Epithelial cell of prostate (primary cell): ENCODE measurements around the gene STAT3.
"Not testable (repeated sequence)": the region's sequence is repeated elsewhere in the genome, so short reads cannot be mapped to it uniquely, and the experiment has no call there.

Experiments used
- DNase-seq: peaks from one replicate; pipeline ENCODE4 v3.0.0-alpha.2; 2011; ENCODE audit warnings: low read depth, low spot score
- H3K27ac ChIP-seq: fragments of 450-650 bp; 2 replicates; pipeline ENCODE4 v1.5.1; 2017; ENCODE audit warnings: mild to moderate bottlenecking

The STAT3 gene

GRCh38 chr17:42409523-42410318, 21.5 kb upstream of the STAT3 start:
- DNase-seq = peak; percentile 44
- peak overlapping the region; percentile 94 for H3K27ac ChIP-seq

DNA sequence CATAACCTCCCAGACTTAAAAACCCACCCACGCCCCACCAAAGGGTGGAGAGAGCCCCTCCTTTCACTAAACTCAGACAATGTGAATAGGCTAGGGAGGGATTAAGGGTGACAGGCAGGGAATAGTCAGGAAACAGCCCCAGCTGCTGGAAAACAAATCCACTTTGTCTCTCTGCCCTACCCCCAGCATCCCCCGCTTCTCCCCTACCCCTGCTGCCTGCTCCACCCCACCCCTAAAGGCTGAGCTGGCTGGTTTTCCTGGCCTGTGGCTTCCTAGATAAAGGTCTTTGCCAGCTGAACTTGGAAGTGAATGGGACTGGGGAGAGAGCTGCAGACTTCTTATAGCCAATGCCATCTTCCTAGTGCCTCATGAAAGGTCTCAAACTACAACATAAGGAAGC, 19.8 kb upstream of the STAT3 start:
- H3K27ac ChIP-seq = peak overlapping the region; percentile 94
- no peak for DNase-seq

GRCh38 chr17:42407289-42407836, 19.1 kb upstream of the STAT3 start:
- peak overlapping the region; percentile 94 for H3K27ac ChIP-seq
- DNase-seq = peak; percentile 65

DNA sequence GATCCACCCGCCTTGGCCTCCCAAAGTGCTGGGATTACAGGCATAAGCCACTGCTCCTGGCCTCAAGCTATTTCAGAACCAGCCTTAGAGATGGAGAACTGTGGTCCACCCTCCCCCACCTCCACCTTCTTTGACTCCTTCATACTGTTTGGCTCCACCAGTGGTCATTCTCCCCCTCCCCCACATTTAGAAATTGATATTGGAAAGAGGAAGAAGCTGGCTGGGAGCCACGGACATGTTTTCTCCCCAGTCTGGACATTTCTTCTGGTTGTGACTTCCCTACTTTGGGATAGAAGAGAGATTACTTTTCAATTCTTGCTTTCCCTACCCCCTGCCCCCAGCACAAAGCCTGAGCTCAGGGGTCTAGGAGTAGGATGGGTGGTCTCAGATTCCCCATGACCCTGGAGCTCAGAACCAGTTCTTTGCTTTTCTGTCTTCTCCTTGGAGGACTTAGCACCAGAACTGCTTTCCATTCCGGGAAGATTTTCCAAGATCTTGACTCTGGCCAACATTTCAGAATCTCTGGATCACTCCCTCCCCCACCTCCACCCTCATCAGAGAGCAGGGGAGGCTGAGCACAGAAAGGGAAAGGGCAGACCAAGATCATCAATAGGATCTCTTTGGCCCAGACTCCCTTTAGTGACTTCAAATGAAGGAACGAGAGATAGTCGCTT, 18.5 kb upstream of the STAT3 start:
- DNase-seq = no peak
- peak overlapping the region; percentile 94 for H3K27ac ChIP-seq

DNA sequence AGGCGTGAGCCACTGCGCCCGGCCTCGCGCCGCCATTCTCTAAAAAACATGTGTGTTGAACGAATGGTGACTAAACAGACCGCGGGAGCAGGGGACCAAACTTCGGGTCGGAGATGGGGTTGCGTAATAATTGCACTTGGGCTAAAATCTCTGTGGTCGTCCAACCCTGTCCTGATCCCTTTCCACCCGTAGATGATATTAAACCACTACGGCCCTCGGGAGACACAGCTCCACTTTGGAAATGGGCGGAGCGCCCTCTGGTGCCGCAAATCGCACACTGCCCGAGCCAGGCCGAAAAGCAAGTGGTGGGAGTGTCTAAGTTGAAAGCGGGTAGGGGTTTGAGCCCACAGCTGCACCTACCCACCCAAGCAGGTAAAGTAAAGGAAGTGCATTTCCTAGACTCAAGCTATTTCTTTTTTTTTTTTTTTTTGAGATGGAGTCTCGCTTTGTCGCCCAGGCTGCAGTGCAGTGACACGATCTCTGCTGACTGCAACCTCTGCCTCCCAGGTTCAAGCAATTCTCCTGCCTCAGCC, 17.8 kb upstream of the STAT3 start:
- H3K27ac ChIP-seq = no peak overlapping the region
- DNase-seq = no peak

DNA sequence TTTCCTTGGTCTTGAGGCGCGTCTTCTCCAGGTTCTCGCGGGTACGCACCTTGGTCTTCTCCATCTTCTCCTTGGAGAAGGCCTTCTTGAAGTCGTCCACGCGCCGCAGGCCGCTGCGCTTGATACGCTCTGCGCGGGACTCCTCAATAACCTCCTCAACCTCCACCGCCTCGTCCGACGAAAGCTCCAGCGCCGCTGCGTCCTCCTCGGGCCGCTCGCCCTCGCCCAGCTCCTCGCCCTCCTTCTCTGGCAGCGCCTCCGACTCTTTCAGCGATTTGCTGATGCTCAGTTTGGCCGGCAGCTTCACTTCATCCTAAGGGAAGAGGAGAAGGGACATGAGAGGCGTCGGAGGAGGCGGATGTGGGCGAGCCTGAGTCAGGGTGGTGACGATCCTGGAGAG, 16.8 kb upstream of the STAT3 start:
- no peak overlapping the region for H3K27ac ChIP-seq
- DNase-seq = no peak

DNA sequence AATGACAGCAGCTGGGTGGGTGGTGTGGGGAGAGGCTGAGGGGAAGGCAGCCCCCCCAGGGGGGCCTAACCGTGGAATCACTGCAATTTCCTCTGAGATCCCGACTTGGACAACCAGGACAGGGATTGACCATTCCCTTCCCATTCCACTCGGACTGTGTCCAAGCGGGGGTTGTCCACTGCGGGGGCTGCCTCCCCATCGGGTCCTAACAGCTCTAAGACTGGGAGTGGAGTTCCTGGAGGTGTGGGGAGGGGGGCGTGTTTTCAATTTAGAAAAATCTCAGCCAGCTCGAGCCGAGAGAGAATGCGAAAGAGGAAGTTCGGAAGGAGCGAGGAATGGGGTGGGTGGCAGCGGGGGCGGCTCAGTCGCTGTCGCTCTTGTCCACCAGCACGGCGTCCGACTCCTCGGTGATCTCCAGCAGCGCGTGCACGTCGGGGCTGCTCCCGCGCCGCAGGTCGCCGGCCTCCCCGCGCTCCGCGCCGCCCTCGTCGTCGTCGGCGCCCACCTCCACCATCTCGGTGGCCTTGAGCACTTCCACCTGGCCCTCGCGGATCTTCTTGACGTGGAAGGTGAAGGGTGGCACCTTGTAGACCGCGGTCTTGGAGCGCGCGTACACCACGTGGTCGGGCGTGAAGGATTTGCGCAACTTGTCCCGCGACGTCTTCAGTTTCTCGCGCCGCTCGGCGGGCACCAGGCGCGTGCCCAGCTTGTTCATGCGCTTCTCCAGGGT, 16.2 kb upstream of the STAT3 start:
- no peak for DNase-seq
- no peak overlapping the region for H3K27ac ChIP-seq

DNA sequence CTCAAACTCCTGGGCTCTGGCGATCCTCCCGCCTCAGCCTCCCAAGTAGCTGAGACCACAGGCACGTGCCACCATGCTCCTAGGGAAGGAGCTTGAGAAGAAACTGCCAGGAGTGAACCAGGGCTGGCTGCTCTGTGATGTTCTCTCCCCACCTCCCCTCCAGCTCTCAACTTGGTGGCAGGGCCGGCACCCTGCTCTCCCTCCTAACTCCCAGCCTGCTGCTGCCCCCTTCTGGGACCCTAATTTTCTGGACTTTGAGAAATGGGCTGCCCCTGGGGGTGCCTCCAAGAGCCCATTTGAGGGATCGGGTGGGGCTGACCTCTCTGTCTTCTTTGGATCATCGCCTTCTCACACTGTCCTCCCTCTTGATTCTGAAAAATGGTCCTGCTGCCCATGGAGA, 14.9 kb upstream of the STAT3 start:
- no peak for DNase-seq
- no peak overlapping the region for H3K27ac ChIP-seq

DNA sequence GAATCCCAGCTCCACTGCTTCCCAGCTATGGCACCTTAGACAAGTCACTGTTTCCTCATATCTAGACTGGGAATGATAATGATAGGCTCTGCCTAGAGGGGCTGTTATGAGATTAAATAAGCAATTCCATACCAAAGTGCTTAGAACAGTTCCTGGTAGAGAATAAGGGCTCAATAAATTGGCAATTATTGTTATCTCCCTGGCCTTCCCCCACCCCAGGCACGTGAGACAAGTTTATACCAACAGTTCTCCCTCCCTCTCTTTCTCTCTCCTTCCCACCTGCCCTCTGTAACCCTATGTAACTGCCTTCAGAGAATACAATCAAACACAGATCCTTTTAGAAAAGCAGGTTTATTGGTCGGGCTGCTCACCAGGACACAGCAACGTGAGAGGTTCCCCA, 13.9 kb upstream of the STAT3 start:
- no peak overlapping the region for H3K27ac ChIP-seq

DNA sequence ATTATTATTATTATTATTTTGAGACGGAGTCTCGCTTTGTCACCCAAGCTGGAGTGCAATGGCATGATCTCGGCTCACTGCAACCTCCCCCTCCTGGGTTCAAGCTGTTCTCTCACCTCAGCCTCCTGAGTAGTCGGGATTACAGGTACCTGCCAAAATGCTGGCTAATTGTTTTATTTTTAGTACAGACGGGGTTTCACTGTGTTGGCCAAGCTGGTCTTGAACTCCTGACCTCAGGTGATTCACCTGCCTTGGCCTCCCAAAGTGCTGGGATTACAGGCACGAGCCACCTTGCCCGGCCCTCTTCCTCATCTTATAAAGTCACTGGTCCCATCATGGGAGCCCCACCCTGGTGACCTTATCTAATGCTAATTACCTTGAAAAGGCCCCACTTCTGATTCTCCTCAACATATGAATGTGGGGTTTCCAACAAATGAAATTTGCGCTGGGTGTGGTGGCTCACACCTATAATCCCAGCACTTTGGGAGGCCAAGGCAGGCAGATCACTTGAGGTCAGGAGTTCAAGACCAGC, 12.7 kb upstream of the STAT3 start:
- not testable (repeated sequence) for H3K27ac ChIP-seq, DNase-seq

More for the DNA sequence above, 13.9 kb upstream of the STAT3 start:
- DNase-seq = no peak

DNA sequence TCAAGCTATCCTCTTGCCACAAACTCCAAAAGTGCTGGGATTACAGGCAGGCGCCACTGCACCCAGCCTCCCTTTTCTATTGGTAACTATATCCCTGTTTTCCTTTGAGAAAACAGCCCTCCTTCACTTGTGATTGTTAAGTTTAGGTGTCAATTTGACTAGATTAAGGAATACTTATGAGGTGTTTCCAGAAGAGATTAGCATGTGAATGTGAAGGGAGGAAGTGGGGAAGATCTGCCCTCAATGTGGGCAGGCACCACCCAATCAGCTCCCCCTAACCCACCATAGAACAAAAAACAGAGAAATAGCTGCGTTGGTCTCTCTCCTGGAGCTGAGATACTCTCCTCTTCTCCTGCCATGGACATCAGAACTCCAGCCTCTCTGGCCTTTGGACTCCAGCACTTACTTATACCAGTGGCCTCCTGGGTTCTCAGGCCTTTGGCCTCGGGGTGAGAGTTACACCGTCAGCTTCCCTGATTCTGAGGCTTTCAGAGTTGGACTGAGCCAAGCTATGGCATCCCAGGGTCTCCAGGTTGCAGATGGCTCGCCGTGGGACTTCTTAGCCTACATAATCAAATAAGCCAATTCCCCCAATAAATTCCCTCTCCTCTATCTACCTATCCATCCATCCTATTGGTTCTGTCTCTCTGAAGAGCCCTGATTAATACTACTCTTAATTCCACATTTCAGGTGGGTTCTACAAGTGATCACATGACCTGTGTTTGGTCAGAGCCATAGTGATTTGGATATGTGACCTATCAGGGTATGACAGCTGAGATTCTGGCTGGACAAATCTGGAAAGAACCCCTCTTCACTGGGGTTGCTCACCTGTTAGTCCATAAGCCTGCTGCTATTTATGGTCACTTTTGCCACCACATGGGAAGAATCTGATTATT, 12.0 kb upstream of the STAT3 start:
- no peak overlapping the region for H3K27ac ChIP-seq

GRCh38 chr17:42399121-42399520, 10.9 kb upstream of the STAT3 start:
- no peak for DNase-seq
- no peak overlapping the region for H3K27ac ChIP-seq

More for the DNA sequence above, 12.0 kb upstream of the STAT3 start:
- DNase-seq = no peak

GRCh38 chr17:42395601-42396000, 7.4 kb upstream of the STAT3 start:
- not testable (repeated sequence) for DNase-seq, H3K27ac ChIP-seq

GRCh38 chr17:42394838-42395237, 6.6 kb upstream of the STAT3 start:
- DNase-seq = no peak
- no peak overlapping the region for H3K27ac ChIP-seq

- DNase-seq = no peak
- H3K27ac ChIP-seq = peak overlapping the region; percentile 11
These were observed 4.6 kb upstream of the STAT3 start for GRCh38 chr17:42392692-42393415.

GRCh38 chr17:42391439-42391838, 3.2 kb upstream of the STAT3 start:
- DNase-seq, H3K27ac ChIP-seq: not testable (repeated sequence)

GRCh38 chr17:42389899-42390298, 1.7 kb upstream of the STAT3 start:
- no peak for DNase-seq
- no peak overlapping the region for H3K27ac ChIP-seq

DNA sequence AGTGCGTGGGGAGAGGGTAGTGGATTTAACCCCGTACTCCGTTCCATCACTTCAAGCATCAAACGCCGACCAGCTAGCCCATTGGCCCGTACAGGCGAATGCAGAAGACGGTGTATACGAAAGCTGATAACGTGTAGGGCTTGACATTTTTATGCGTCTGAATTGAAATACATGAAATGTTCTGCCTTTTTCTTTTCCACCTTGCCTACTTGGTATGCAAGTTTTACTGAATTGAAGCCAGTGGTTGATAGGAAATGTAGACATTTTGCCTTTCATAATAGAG, 834 bp upstream of the STAT3 start:
- H3K27ac ChIP-seq = peak overlapping the region; percentile 89
- no peak for DNase-seq
